ENCODE measurements around the gene GARNL3.

DNA sequence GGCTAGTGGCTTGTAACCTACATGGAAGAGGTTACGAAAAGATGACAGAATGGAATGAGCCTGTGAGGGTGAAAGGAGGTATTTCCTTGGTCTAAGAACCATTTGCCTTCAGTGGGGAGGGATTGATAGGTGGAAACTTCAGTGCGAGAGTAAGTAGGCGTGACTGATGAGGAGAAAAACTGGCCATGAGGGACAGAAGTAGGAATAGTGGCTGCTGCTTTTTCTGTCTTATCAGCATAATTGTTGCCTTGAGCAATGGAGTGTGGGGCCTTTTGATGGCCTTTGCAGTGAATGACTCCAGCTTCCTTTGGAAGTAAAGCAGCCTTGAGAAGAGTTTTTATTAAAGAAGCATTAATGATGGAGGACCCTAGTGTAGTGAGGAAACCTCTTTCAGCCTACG is 150.6 kb downstream of the GARNL3 start:
- no peak for TF ChIP-seq POLR2A (IDR thresholded peaks at IDR 0.05)
- TF ChIP-seq, protein P1, sequence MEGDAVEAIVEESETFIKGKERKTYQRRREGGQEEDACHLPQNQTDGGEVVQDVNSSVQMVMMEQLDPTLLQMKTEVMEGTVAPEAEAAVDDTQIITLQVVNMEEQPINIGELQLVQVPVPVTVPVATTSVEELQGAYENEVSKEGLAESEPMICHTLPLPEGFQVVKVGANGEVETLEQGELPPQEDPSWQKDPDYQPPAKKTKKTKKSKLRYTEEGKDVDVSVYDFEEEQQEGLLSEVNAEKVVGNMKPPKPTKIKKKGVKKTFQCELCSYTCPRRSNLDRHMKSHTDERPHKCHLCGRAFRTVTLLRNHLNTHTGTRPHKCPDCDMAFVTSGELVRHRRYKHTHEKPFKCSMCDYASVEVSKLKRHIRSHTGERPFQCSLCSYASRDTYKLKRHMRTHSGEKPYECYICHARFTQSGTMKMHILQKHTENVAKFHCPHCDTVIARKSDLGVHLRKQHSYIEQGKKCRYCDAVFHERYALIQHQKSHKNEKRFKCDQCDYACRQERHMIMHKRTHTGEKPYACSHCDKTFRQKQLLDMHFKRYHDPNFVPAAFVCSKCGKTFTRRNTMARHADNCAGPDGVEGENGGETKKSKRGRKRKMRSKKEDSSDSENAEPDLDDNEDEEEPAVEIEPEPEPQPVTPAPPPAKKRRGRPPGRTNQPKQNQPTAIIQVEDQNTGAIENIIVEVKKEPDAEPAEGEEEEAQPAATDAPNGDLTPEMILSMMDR (IDR thresholded peaks at IDR 0.05), result no peak
